NCI-H2196 (cell line): Measurements from ENCODE around the gene KRTAP10-12.

Experiments
- DNase-seq: peaks from one replicate; lab custom pipeline; 2025; ENCODE audit not compliant: unreplicated experiment; lab: John Stamatoyannopoulos, UW

The KRTAP10-12 gene

GRCh38 chr21:44730951-44731579, 34.1 kb downstream of the KRTAP10-12 start:
- no peak for DNase-seq

- DNase-seq, result no peak
Observed at GRCh38 chr21:44732263-44732662, 35.3 kb downstream of the KRTAP10-12 start.

DNA sequence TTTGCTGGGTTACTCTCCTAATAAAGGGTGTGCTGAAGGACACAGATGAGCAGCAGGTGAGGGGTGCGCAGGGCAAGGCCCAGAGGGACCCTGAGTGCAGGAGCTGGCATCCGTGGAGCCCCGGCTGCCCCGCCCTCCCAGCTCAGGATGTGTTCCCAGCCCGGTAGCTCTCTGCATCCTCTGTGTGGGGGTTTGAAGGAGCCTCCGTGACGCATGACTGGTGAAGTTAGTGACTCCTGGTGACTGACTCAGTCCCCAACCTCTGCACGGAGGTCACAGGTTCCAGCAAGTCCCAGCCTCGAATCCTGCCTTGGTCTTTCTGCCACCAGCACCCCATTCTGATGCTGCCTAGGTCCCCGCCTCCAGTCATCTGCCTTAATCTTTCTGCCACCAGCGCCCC, 36.0 kb downstream of the KRTAP10-12 start:
- no peak for DNase-seq

DNA sequence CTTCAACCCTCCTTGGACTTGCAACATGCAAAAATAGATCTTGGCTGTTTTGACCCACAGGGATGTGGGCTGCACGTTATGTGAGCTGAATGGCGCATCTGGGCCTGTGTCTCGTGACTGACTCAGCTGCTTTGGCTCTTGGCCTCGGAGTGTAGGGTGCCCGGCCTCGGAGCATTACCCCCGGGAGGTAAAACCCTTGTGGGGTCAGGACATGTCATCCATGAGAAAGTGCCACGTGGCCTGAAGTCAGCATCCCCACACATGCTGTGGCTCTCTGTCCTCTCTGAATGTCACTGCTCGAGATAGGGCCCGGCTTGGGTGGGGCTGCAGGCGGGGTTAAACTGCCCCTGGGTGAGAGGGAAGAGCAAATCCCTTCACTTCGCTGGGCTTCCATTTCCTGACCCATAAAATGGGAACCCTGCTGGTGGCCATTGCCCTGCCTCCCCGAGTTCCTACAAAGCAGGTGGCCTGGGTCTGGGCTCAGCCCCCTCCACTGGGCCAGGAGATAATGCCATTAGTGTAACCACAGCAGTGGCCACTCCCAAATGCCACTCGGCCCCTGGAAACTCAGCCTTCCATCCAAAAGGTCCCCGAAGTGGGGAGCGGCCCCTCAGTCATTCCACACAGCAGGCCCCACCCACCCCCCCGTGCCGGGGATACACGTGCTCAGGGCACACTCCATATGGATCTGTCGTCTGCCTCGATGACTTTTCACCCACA, 37.2 kb downstream of the KRTAP10-12 start:
- DNase-seq, result no peak

- DNase-seq, result no peak
Observed at GRCh38 chr21:44734841-44735240, 37.9 kb downstream of the KRTAP10-12 start.

DNA sequence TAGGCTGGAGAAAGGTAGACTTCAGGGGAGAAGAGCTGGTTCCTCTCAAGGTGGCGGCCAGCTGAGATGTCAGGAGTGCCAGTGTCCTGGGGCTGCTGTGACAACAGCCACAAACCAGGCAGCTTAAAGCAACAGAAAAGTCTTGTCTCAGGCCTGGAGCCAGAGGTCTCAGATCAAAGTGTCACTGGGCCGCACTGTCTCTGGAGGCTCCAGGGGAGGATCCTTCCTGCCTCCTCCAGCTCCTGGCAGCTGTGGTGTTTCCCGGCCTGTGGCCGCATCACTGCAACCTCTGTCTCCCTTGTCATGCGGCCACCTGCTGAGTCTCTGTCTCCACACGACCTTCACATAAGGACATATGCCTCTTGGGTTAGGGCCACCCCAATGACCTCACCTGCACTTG, 38.8 kb downstream of the KRTAP10-12 start:
- no peak for DNase-seq

DNA sequence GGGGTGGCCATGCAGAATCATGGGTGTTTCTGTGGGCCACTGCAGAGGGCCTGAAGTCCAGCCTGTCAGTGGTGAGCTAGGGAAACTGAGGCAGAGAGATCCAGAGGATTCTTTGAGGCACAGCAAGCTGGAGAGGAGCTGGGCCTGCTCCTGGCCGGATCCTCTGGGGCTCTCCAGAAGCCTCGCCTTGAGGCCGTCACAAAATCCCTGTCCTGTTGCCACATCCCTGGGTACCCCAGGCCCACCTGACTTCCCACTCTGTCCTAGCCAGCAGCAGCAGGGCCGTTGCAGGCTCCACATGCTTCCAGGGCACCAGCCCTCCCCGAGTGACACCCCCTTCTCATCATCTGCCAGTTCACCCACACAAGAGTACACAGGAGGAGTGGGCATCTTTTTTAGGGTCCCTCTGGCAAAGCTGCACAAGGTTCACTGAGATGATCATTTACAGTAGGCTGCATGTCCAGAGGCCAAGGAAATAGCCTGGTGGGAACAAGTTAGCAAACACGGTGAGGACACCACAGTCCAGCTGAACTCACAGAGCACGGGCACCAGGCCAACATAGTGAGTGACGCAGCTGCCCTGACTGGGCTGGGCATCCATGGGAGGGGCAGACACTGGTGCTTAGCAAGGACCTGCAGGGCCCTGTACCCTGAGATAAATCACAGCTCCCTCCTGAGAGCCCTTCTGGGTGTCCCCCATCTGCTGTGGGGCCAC, 39.5 kb downstream of the KRTAP10-12 start:
- peak; percentile 80 for DNase-seq

DNA sequence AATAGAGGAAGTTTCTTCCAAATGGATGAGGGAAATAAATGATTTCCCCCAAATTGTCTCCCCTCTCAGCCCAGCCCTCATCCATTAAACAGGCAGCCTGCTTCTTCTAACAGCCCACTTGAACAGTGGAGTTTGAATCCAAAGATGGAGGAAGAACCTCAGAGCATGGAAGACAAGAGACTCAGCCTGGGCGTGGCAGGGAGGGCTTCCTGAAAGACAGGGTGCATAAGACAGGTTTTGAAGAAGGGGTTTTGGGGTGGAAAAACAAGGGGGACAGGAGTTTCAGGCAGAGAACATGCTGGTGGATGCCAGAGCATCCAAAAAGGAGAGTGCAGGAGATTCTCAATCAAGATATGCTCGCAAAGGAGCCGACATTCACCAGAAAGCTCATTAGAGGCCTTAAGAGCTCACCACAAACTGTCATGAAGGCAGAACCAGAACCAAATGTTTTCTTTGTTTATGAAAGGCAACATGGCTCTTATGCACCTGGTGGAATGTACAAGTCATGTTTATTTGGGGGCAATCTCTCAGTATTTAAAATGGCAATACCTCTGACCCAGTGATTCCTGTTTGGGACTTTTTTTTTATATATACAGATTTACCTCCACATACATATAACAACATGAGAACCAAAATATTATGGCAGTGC, 40.9 kb downstream of the KRTAP10-12 start:
- DNase-seq, result peak; percentile 11

DNA sequence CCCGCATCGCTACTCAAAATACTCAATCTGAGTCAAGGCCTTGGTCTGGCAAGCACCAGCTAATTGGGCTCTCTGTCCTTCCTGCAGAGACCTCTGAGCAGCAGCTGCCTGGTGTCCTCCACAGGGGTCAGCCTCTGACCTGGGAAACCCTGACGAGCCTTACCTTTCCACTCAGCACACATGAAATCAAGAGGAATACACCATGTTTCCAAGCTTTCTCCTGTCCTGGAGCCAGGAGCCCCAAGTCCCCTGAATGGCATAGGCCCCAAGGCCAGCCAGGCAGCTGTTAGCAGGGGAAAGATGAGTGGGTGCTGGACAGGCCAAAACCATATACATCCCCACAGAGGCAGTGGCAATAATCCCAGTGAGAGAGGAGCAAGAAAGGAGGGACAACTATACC, 41.6 kb downstream of the KRTAP10-12 start:
- no peak for DNase-seq

DNA sequence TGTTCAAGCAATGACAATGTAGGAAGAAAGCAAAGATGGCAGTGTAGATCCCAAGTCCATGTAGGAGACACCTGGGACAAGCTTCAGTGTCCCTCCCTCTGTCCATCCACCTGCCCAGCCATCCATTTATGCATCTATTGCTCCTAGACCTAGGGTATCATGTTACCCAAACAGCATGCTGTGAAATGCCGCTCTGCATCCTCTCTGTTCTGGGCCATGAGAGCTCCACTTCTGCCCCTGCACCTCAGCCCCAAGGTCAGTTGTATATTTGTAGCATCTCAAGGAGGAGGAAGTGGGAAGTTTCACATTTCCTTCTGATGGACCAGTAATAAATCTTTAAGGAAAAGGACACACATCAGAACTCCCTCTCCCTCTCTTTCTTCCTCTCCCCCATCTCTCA, 42.3 kb downstream of the KRTAP10-12 start:
- DNase-seq, result no peak

DNA sequence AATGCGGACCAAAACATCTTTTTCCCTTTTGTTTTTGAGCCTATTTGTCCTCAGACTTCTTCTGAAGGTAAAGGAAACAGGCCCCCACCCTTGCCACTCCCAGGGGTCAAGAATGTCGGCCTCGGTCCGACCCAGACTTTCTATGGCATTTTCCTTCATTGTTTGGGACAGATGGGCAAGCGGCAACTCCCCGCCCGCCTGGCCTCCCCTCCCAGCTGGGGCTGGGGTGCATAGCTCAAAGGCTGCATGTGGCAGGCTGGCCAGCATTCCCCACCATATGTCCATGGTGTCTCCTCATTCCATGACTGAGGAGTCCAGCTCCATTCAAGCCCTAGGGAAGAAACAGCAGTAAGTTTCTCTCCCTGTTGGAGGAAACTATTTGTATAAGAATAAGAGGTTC, 43.8 kb downstream of the KRTAP10-12 start:
- DNase-seq, result no peak

DNA sequence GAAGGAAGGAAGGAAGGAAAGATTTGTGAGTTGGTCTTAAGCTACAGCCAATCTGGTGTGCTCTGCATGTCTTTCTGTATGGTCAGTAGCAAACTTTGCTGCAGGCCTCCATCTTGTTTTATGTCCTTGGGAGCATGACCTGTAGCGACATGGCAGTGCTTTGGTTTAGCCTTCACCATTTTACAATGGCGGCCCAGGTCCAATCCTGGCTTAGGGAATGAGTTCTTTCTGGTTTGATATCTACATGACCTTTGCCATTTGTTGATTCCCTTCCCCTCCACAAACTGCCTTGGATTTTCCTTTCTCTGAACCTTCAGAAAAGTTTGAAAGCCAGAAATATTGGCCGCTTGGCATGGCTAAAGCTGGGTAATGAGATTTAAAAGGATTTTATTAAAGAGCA, 44.9 kb downstream of the KRTAP10-12 start:
- no peak for DNase-seq

DNA sequence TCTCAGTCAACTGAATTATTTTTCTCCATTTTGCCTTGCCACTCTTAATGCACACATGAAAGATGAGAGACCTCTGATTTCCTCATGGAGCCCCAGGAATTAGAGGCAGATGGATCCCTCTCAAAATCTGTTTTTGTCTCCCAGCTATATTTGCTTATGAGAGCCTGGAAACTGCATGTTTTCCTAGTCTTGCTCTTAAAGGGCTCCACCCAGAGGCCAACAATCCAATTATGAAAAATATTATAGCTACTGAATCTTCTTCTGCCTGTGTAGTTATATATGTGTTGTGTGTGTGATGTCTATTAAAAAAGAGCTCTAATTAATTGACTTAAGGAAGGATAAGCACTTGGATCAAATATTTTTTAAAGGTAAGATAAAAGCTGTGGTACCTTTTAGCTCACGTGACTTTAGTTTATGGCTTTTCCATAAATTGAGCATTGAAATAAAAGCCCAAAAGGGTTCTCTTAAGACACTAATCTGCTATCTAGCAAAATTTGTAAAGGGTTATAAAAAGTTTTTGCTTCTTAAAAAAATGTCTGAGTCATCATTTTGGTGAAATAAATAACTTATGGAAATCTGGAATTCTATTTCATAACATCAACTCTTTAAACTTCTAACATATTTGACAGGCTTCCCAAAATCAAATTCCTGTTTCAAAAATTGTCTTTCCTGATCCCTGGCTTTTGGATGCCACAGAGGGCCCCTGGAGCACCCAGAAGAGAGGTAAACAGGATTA, 45.6 kb downstream of the KRTAP10-12 start:
- DNase-seq, result peak; percentile 47
